ENCODE results near the gene SHISA2. TPM values are rescaled to one million over a fixed set of nuclear protein-coding genes. Genes with fewer than 3 reads are reported as not detected.
A peak's percentile ranks its signal among the peaks of the same experiment; 100 is the strongest.

The SHISA2 gene
- total RNA-seq, 1 experiment from 2014 or later: 1.2 TPM

- intact Hi-C loops (cut with micrococcal nuclease): no loop called here
- H3K4me1 Mint-ChIP-seq (ENCODE audit: insufficient read depth, unreplicated experiment): no peaks in the 10 kb centered on the region
- H3K27me3 Mint-ChIP-seq (ENCODE audit: insufficient read depth, unreplicated experiment): no peaks in the 10 kb centered on the region
- CTCF ChIA-PET: interaction anchor here (0.7 to 1.0 kb wide), 2 partner anchors 8 to 493 kb away, joined by 3 to 4 read pairs; no protein-coding TSS in a partner anchor
- DNase-seq (ENCODE audit: unreplicated experiment): no peak
- no peak overlapping the region for H3K4me3 Mint-ChIP-seq (ENCODE audit: unreplicated experiment)
- H3K9me3 Mint-ChIP-seq (ENCODE audit: unreplicated experiment): no peaks in the 10 kb centered on the region
- no TSS peak for BruUV-seq (replicated peaks)
- POLR2A ChIA-PET: interaction anchor here (1.1 kb wide), 1 partner anchor 33 kb away, joined by 3 read pairs; no protein-coding TSS in a partner anchor
- no peak for TF ChIP-seq CTCF (IDR thresholded peaks at IDR 0.05; ENCODE audit: unreplicated experiment)
- H3K27ac Mint-ChIP-seq (ENCODE audit: low read depth, unreplicated experiment): no peak overlapping the region
- no peaks in the 10 kb centered on the region for H3K36me3 Mint-ChIP-seq (ENCODE audit: insufficient read depth, unreplicated experiment)
These were observed 1.7 kb upstream of the SHISA2 start for GRCh38 chr13:26053418-26053980.

- Mint-ChIP-seq H3K4me1 (ENCODE audit: insufficient read depth, unreplicated experiment) (no peaks in the 10 kb centered on the region), H3K9me3 (ENCODE audit: unreplicated experiment) (no peaks in the 10 kb centered on the region), H3K4me3 (ENCODE audit: unreplicated experiment) (peak overlapping the region; percentile 62), H3K27me3 (ENCODE audit: insufficient read depth, unreplicated experiment) (no peaks in the 10 kb centered on the region), H3K36me3 (ENCODE audit: insufficient read depth, unreplicated experiment) (no peaks in the 10 kb centered on the region), H3K27ac (ENCODE audit: low read depth, unreplicated experiment) (no peak overlapping the region)
- no peak for DNase-seq (ENCODE audit: unreplicated experiment)
- intact Hi-C loops (cut with micrococcal nuclease): no loop called here
- POLR2A ChIA-PET: interaction anchor here (1.0 kb wide), 1 partner anchor 192 kb away, joined by 3 read pairs; no protein-coding TSS in a partner anchor
- TF ChIP-seq CTCF (IDR thresholded peaks at IDR 0.05; ENCODE audit: unreplicated experiment): no peak
- CTCF ChIA-PET: no interaction called here
- no TSS peak for BruUV-seq (replicated peaks)
These were observed 521 bp upstream of the SHISA2 start for GRCh38 chr13:26052337-26052736.

- intact Hi-C loops (cut with micrococcal nuclease): no loop called here
- Mint-ChIP-seq H3K36me3 (ENCODE audit: insufficient read depth, unreplicated experiment) (no peaks in the 10 kb centered on the region), H3K4me1 (ENCODE audit: insufficient read depth, unreplicated experiment) (no peaks in the 10 kb centered on the region), H3K27me3 (ENCODE audit: insufficient read depth, unreplicated experiment) (no peaks in the 10 kb centered on the region), H3K9me3 (ENCODE audit: unreplicated experiment) (no peaks in the 10 kb centered on the region), H3K27ac (ENCODE audit: low read depth, unreplicated experiment) (no peak overlapping the region), H3K4me3 (ENCODE audit: unreplicated experiment) (no peak overlapping the region)
- no TSS peak for BruUV-seq (replicated peaks)
- ChIA-PET POLR2A (interaction anchor here (1.0 kb wide), 1 partner anchor 191 kb away, joined by 3 read pairs; no protein-coding TSS in a partner anchor), CTCF (no interaction called here)
- DNase-seq (ENCODE audit: unreplicated experiment): no peak
- TF ChIP-seq CTCF (IDR thresholded peaks at IDR 0.05; ENCODE audit: unreplicated experiment): no peak
These were observed 572 bp downstream of the SHISA2 start for GRCh38 chr13:26051231-26051656.

GRCh38 chr13:26050568-26051230, 1.1 kb downstream of the SHISA2 start:
- no peaks in the 10 kb centered on the region for H3K4me1 Mint-ChIP-seq (ENCODE audit: insufficient read depth, unreplicated experiment)
- TF ChIP-seq CTCF (IDR thresholded peaks at IDR 0.05; ENCODE audit: unreplicated experiment): no peak
- ChIA-PET POLR2A (interaction anchor here (1.2 kb wide), 1 partner anchor 14 kb away, joined by 3 read pairs; no protein-coding TSS in a partner anchor), CTCF (no interaction called here)
- H3K36me3 Mint-ChIP-seq (ENCODE audit: insufficient read depth, unreplicated experiment): no peaks in the 10 kb centered on the region
- intact Hi-C loops (cut with micrococcal nuclease): no loop called here
- no TSS peak for BruUV-seq (replicated peaks)
- H3K9me3 Mint-ChIP-seq (ENCODE audit: unreplicated experiment): no peaks in the 10 kb centered on the region
- no peaks in the 10 kb centered on the region for H3K27me3 Mint-ChIP-seq (ENCODE audit: insufficient read depth, unreplicated experiment)
- DNase-seq (ENCODE audit: unreplicated experiment): no peak
- no peak overlapping the region for H3K27ac Mint-ChIP-seq (ENCODE audit: low read depth, unreplicated experiment)
- H3K4me3 Mint-ChIP-seq (ENCODE audit: unreplicated experiment): no peak overlapping the region

All from MCF 10A (cell line).